H1 (cell line): ENCODE data around the gene EPHB1. TPM values are rescaled to one million over a fixed set of nuclear protein-coding genes. Genes with fewer than 3 reads are reported as not detected.

ENCODE experiments used
- CTCF ChIA-PET: fragments of 300-600 bp; sonication (Branson Sonifier 250); formaldehyde crosslinking; loops from one replicate; lab custom pipeline; 2021; ENCODE audit not compliant: partially characterized antibody; lab: Charles Lee
- POLR2A ChIA-PET: fragments of 300-600 bp; sonication (Branson Sonifier 250); formaldehyde crosslinking; loops from one replicate; lab custom pipeline; 2021; ENCODE audit warnings: inconsistent platforms; ENCODE audit not compliant: partially characterized antibody; lab: Charles Lee
- DNase-seq, 2 experiments: peaks; one replicate each; pipeline versions ENCODE4 v3.0.0 to v3.0.0-alpha.2; 2010 to 2022; ENCODE audit warnings: low spot score in 2 of 2, low read depth in 1 of 2, mixed read lengths in 1 of 2
- FAIRE-seq: peaks from 2 replicates; lab custom pipeline; 2011; peaks lifted over from hg19 to GRCh38; lab: Jason Lieb, UNC
- H2AFZ ChIP-seq: 2 replicates; pipeline ENCODE4 v1.8.1; 2012; ENCODE audit warnings: low read length, inconsistent platforms
- H2AK5ac ChIP-seq: 2 replicates; pipeline ENCODE4 v1.6.1; 2013; ENCODE audit warnings: low read depth, low read length
- H2BK120ac ChIP-seq: replicated peaks from 2 replicates; pipeline ENCODE3; 2013; ENCODE audit warnings: low read depth, low read length, inconsistent platforms
- H2BK12ac ChIP-seq: 2 replicates; pipeline ENCODE4 v1.6.1; 2013; ENCODE audit warnings: low read depth, low read length
- H2BK15ac ChIP-seq: 2 replicates; pipeline ENCODE4 v1.6.1; 2013; ENCODE audit warnings: low read length
- H2BK20ac ChIP-seq: 2 replicates; pipeline ENCODE4 v1.6.1; 2013; ENCODE audit warnings: low read length
- H2BK5ac ChIP-seq: 2 replicates; pipeline ENCODE4 v1.6.1; 2013; ENCODE audit warnings: low read depth, low read length
- H3K14ac ChIP-seq: 2 replicates; pipeline ENCODE4 v1.6.1; 2013; ENCODE audit warnings: inconsistent platforms; ENCODE audit not compliant: insufficient read length
- H3K18ac ChIP-seq: 2 replicates; pipeline ENCODE4 v1.6.1; 2013; ENCODE audit warnings: low read length; ENCODE audit errors: extremely low read depth
- H3K23ac ChIP-seq: 2 replicates; pipeline ENCODE4 v1.6.1; 2013; ENCODE audit warnings: inconsistent platforms; ENCODE audit not compliant: insufficient read length
- H3K23me2 ChIP-seq: 2 replicates; pipeline ENCODE4 v1.6.1; 2013; ENCODE audit warnings: low read depth, low read length
- H3K27ac ChIP-seq: 2 replicates; pipeline ENCODE4 v1.6.1; 2011; ENCODE audit warnings: low read depth, low read length, inconsistent platforms
- H3K27me3 ChIP-seq, 4 experiments: replicated peaks in 1 of 4; 1 replicate in 1 of 4; 2 replicates in 3 of 4; pipeline versions ENCODE4 v1.6.1 to v1.8.1; 2011 to 2013; ENCODE audit warnings: low read length in 3 of 4, mild to moderate bottlenecking in 3 of 4, inconsistent platforms in 2 of 4, mixed read lengths in 2 of 4, moderate library complexity in 1 of 4; ENCODE audit not compliant: control insufficient read depth in 3 of 4, insufficient read depth in 3 of 4; ENCODE audit errors: extremely low read depth in 1 of 4
- H3K36me3 ChIP-seq, 4 experiments: 2 replicates each; pipeline versions ENCODE4 v1.6.1 to v1.8.1; 2011 to 2013; ENCODE audit warnings: mild to moderate bottlenecking in 4 of 4, low read length in 3 of 4, moderate library complexity in 2 of 4, control low read depth in 1 of 4, inconsistent platforms in 1 of 4; ENCODE audit not compliant: insufficient read depth in 4 of 4, control insufficient read depth in 2 of 4
- H3K4ac ChIP-seq: replicated peaks from 2 replicates; pipeline ENCODE3; 2013; ENCODE audit warnings: low read length, low read depth, mixed read lengths, inconsistent platforms; ENCODE audit not compliant: insufficient read length
- H3K4me1 ChIP-seq, 4 experiments: replicated peaks in 1 of 4; 1 replicate in 1 of 4; 2 replicates in 3 of 4; pipeline versions ENCODE4 v1.6.1 to v1.8.1; 2011 to 2013; ENCODE audit warnings: low read length in 3 of 4, inconsistent platforms in 2 of 4, mixed read lengths in 1 of 4; ENCODE audit not compliant: insufficient read depth in 4 of 4, control insufficient read depth in 3 of 4
- H3K4me2 ChIP-seq, 2 experiments: 2 replicates each; pipeline versions ENCODE4 v1.6.1 to v1.8.1; 2011 to 2013; ENCODE audit warnings: low read depth in 2 of 2, low read length in 2 of 2, control low read depth in 1 of 2, inconsistent platforms in 1 of 2, mild to moderate bottlenecking in 1 of 2; ENCODE audit not compliant: insufficient read depth in 1 of 2
- H3K4me3 ChIP-seq, 4 experiments: fragments of 200-600, 300-600 bp in 1 of 4; sonication (generic), shearing (Covaris generic), sonication (Bioruptor Twin) in 1 of 4; 2 replicates each; pipeline versions ENCODE4 v1.5.1 to v1.8.1; 2011 to 2016; ENCODE audit warnings: low read length in 4 of 4, low read depth in 3 of 4, control low read depth in 2 of 4, inconsistent platforms in 2 of 4, mild to moderate bottlenecking in 2 of 4, mixed read lengths in 1 of 4, moderate library complexity in 1 of 4; ENCODE audit not compliant: insufficient read depth in 2 of 4; ENCODE audit errors: extremely low read depth in 1 of 4
- H3K56ac ChIP-seq: replicated peaks from 2 replicates; pipeline ENCODE3; 2013; ENCODE audit warnings: low read depth, mild to moderate bottlenecking, mixed read lengths, low read length, inconsistent platforms; ENCODE audit not compliant: insufficient read length
- H3K79me1 ChIP-seq: 2 replicates; pipeline ENCODE4 v1.6.1; 2013; ENCODE audit warnings: low read depth, low read length, control low read depth
- H3K79me2 ChIP-seq, 2 experiments: 2 replicates each; pipeline versions ENCODE4 v1.6.1 to v1.8.1; 2012 to 2013; ENCODE audit warnings: low read length in 2 of 2, mild to moderate bottlenecking in 2 of 2, inconsistent platforms in 1 of 2; ENCODE audit not compliant: insufficient read depth in 2 of 2, control insufficient read depth in 1 of 2
- H3K9ac ChIP-seq, 4 experiments: replicated peaks in 1 of 4; 1 replicate in 1 of 4; 2 replicates in 3 of 4; pipeline versions ENCODE4 v1.6.1 to v1.8.1; 2011 to 2013; ENCODE audit warnings: low read depth in 3 of 4, low read length in 3 of 4, control low read depth in 2 of 4, mild to moderate bottlenecking in 2 of 4, moderate library complexity in 2 of 4, inconsistent platforms in 1 of 4; ENCODE audit errors: extremely low read depth in 1 of 4
- H3K9me3 ChIP-seq, 2 experiments: 2 replicates each; pipeline versions ENCODE4 v1.6.1 to v1.8.1; 2012 to 2013; ENCODE audit warnings: mild to moderate bottlenecking in 2 of 2, moderate library complexity in 2 of 2, control low read depth in 1 of 2, inconsistent platforms in 1 of 2, low read depth in 1 of 2, low read length in 1 of 2, mixed read lengths in 1 of 2; ENCODE audit not compliant: insufficient read depth in 2 of 2
- H4K20me1 ChIP-seq, 2 experiments: replicated peaks in 1 of 2; 2 replicates each; pipeline versions ENCODE3 to v1.8.1; 2011 to 2013; ENCODE audit warnings: inconsistent platforms in 2 of 2, low read length in 2 of 2, mild to moderate bottlenecking in 1 of 2; ENCODE audit not compliant: insufficient read depth in 2 of 2, control insufficient read depth in 1 of 2
- H4K5ac ChIP-seq: 2 replicates; pipeline ENCODE4 v1.6.1; 2013; ENCODE audit warnings: low read length, low read depth, mixed read lengths, inconsistent platforms; ENCODE audit not compliant: insufficient read length
- H4K8ac ChIP-seq: 2 replicates; pipeline ENCODE4 v1.8.0; 2013; ENCODE audit warnings: mild to moderate bottlenecking, moderate library complexity, low read length, inconsistent platforms; ENCODE audit not compliant: insufficient read depth; ENCODE audit errors: extremely low read depth
- H4K91ac ChIP-seq: replicated peaks from 2 replicates; pipeline ENCODE3; 2013; ENCODE audit warnings: low read length, mixed read lengths, inconsistent platforms; ENCODE audit not compliant: insufficient read length
- BACH1 ChIP-seq: IDR thresholded peaks from 2 replicates; pipeline ENCODE4 v1.6.1; 2012; ENCODE audit warnings: low read length, improper control_type of control experiment
- CBX8 ChIP-seq: fragments of 300-800, 300-1000 bp; sonication (generic); IDR thresholded peaks from 2 replicates; pipeline ENCODE4 v1.7.1; 2016; ENCODE audit warnings: low read depth, low read length, borderline replicate concordance
- CEBPB ChIP-seq: IDR thresholded peaks from 2 replicates; pipeline ENCODE4 v1.6.1; 2012; ENCODE audit warnings: low read depth, low read length
- NRF1 ChIP-seq: IDR thresholded peaks from 2 replicates; pipeline ENCODE4 v1.6.1; 2011; ENCODE audit warnings: mild to moderate bottlenecking, low read depth, low read length, improper control_type of control experiment
- POLR2A ChIP-seq, 2 experiments: IDR thresholded peaks; 1 replicate in 1 of 2; 2 replicates in 1 of 2; pipeline ENCODE4 v1.6.1; 2011; ENCODE audit warnings: low read depth in 2 of 2, low read length in 2 of 2, mild to moderate bottlenecking in 2 of 2; ENCODE audit errors: control extremely low read depth in 1 of 2
- POLR2AphosphoS5 ChIP-seq: IDR thresholded peaks from 2 replicates; pipeline ENCODE4 v1.6.1; 2011; ENCODE audit warnings: low read depth, low read length
- RFX5 ChIP-seq: IDR thresholded peaks from 2 replicates; pipeline ENCODE4 v1.6.1; 2011; ENCODE audit warnings: low read depth, low read length, improper control_type of control experiment, borderline replicate concordance
- RXRA ChIP-seq: IDR thresholded peaks from 2 replicates; pipeline ENCODE4 v1.6.1; 2011; ENCODE audit warnings: low read depth, mild to moderate bottlenecking, low read length, moderate library complexity; ENCODE audit not compliant: insufficient read depth
- SIN3A ChIP-seq, 2 experiments: IDR thresholded peaks in 1 of 2; conservative IDR thresholded peaks in 1 of 2; 2 replicates each; pipeline ENCODE4 v1.6.1; 2011 to 2012; ENCODE audit warnings: low read length in 2 of 2, improper control_type of control experiment in 1 of 2, low read depth in 1 of 2, mild to moderate bottlenecking in 1 of 2
- SP2 ChIP-seq: IDR thresholded peaks from 2 replicates; pipeline ENCODE4 v1.6.1; 2012; ENCODE audit warnings: mild to moderate bottlenecking, low read length, inconsistent platforms
- SRF ChIP-seq: IDR thresholded peaks from 2 replicates; pipeline ENCODE4 v1.6.1; 2011; ENCODE audit warnings: mild to moderate bottlenecking, low read depth, low read length, moderate library complexity
- SUZ12 ChIP-seq: fragments of 200-600 bp; sonication (generic); IDR thresholded peaks from 2 replicates; pipeline ENCODE4 v1.6.1; 2012; ENCODE audit warnings: mild to moderate bottlenecking, inconsistent platforms, low read length, moderate library complexity, mixed read lengths
- TEAD4 ChIP-seq: IDR thresholded peaks from 2 replicates; pipeline ENCODE4 v1.6.1; 2012; ENCODE audit warnings: low read depth, low read length, inconsistent platforms, mixed read lengths
- WGBS, 2 experiments: shearing (Covaris generic) in 1 of 2; methylation state at CpG; one replicate each; pipeline versions ENCODE4 v1.1.6 to v1.1.7; 2013 to 2015; ENCODE audit warnings: low lambda C conversion rate in 2 of 2, mixed read lengths in 2 of 2, inconsistent platforms in 1 of 2, low coverage in 1 of 2, missing lambda C conversion rate in 1 of 2; ENCODE audit not compliant: insufficient replicate concordance in 2 of 2, insufficient coverage in 1 of 2, insufficient read length in 1 of 2; ENCODE audit errors: extremely low coverage in 1 of 2, missing lambda C conversion rate in 1 of 2; 5-methylcytosine and 5-hydroxymethylcytosine counted together
- polyA plus RNA-seq, 7 experiments: library from polyadenylated mRNA; depleted of rRNA in 3 of 7; stranded (reverse) in 5 of 7; unstranded in 2 of 7; fragments of >200 nt in 5 of 7; fragments of 200-250 nt in 2 of 7; gene quantifications; 1 replicate in 5 of 7; 2 replicates in 1 of 7; 4 replicates in 1 of 7; pipeline versions ENCODE4 v1.2.1 to v1.2.3, GENCODE V29; 2011 to 2013; ENCODE audit warnings: missing spikeins in 2 of 7, mixed read lengths in 2 of 7
- total RNA-seq: library from RNA; stranded (reverse); fragmentation: NEBNext Ultra II Directional; extraction: Animal tissue kit (Norgen Biotek cat#: 25700); gene quantifications from 2 replicates; pipeline ENCODE4 v1.2.1, GENCODE V29; 2021
- TF ChIP-seq, protein P1 (sequence below): IDR thresholded peaks from 2 replicates; pipeline ENCODE4 v1.6.1; 2012; ENCODE audit warnings: low read length, inconsistent platforms

EPHB1 gene
- total and polyA plus RNA-seq, 2 of the 8 experiments (the other 6 are each of a cell fraction or from before 2014, with no cell fraction given) = 3.5 to 5.9 TPM

DNA sequence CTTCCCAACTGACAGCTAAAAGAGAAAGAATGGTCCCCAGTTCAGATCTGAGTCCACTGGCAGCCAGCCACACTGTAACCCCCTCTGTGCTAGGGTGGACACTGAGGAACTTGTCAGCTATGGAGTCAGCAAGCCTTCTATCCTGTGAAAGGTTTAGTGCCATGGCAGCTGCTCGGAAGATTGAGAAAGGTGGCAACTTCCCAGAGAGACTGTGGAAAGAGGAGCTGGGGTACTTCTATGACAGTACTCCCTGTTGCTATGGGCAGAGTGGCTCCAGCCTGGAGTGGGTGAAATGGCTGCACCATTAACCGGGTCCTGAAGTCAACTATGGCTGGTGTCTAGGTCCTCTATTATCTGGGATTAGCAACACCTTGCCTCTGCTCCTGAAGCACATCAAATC is 447.2 kb downstream of the EPHB1 start:
- DNase-seq = no peak
- Histone ChIP-seq H3K23ac (no peak overlapping the region), H3K79me1 (no peaks in the 10 kb centered on the region), H2BK12ac (no peak overlapping the region), H3K14ac (no peak overlapping the region), H2AFZ (no peak overlapping the region), H3K36me3 (no peaks in the 10 kb centered on the region), H3K4me2 (no peak overlapping the region), H4K8ac (no peak overlapping the region), H4K5ac (no peak overlapping the region), H3K79me2 (no peaks in the 10 kb centered on the region), H3K9ac (no peak overlapping the region), H3K4ac (no peak overlapping the region), H3K9me3 (no peaks in the 10 kb centered on the region), H3K27me3 (no peaks in the 10 kb centered on the region; a peak in 1 of 7 replicates), H2BK20ac (no peak overlapping the region), H4K20me1 (no peaks in the 10 kb centered on the region), H3K4me3 (no peak overlapping the region), H2AK5ac (no peak overlapping the region), H2BK120ac (no peak overlapping the region), H3K56ac (no peak overlapping the region), H3K4me1 (peaks cover 0 to 7% (median 0%) of the 10 kb centered on the region in 4 experiments; a peak in 3 of 7 replicates), H3K27ac (no peak overlapping the region), H3K23me2 (no peaks in the 10 kb centered on the region), H2BK5ac (no peak overlapping the region; the same call in 1 of the 2 replicates), H3K18ac (no peak overlapping the region), H4K91ac (no peak overlapping the region), H2BK15ac (no peak overlapping the region)
- 94% methylated on average over 2 of the region's 2 CpGs; no CpG with 5 or more reads in 1 of the 2 experiments for WGBS, 2 experiments
- POLR2A ChIA-PET = no interaction called here
- no peak for FAIRE-seq
- CTCF ChIA-PET = interaction anchor here (0.8 to 4.8 kb wide), 5 partner anchors 12 to 444 kb away, joined by 3 to 41 read pairs (median 3); no protein-coding TSS in a partner anchor
- TF ChIP-seq SP2 (no peak), RFX5 (no peak), SUZ12 (no peak), RXRA (no peak), POLR2A (IDR thresholded peaks at IDR 0.05; ENCODE audit: control extremely low read depth in 1 of 2, low read depth in 2 of 2, low read length in 2 of 2) (no peak), BACH1 (no peak), POLR2AphosphoS5 (no peak), CEBPB (no peak), CBX8 (no peak), NRF1 (no peak), SRF (no peak), TEAD4 (no peak), SIN3A (conservative IDR thresholded peaks at IDR 0.05 in 1 of 2, IDR thresholded peaks at IDR 0.05 in 1 of 2; ENCODE audit: low read depth in 1 of 2, low read length in 2 of 2) (no peak)
- TF ChIP-seq, protein P1, sequence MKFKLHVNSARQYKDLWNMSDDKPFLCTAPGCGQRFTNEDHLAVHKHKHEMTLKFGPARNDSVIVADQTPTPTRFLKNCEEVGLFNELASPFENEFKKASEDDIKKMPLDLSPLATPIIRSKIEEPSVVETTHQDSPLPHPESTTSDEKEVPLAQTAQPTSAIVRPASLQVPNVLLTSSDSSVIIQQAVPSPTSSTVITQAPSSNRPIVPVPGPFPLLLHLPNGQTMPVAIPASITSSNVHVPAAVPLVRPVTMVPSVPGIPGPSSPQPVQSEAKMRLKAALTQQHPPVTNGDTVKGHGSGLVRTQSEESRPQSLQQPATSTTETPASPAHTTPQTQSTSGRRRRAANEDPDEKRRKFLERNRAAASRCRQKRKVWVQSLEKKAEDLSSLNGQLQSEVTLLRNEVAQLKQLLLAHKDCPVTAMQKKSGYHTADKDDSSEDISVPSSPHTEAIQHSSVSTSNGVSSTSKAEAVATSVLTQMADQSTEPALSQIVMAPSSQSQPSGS = no peak
